Epithelial cell of proximal tubule (primary cell): ENCODE measurements around the gene PGBD4. TPM values are rescaled to one million over a fixed set of nuclear protein-coding genes. Genes with fewer than 3 reads are reported as not detected.
A peak's percentile ranks its signal among the peaks of the same experiment; 100 is the strongest.

ENCODE experiments used
- DNase-seq: peaks from one replicate; pipeline ENCODE4 v3.0.0-alpha.2; 2011; ENCODE audit warnings: low read depth
- H3K4me3 ChIP-seq: 2 replicates; pipeline ENCODE4 v1.5.1; 2011; ENCODE audit warnings: low read depth, mild to moderate bottlenecking, low read length
- total RNA-seq: library from RNA; depleted of rRNA; stranded (reverse); fragments of >200 nt; gene quantifications from 2 replicates; pipeline ENCODE4 v1.2.3, GENCODE V29; 2015
- TF ChIP-seq, protein P1 (sequence below): conservative IDR thresholded peaks from 2 replicates; pipeline ENCODE4 v1.5.1; 2012; ENCODE audit warnings: low read depth, mild to moderate bottlenecking, low read length

The PGBD4 gene
- total RNA-seq, 1 donor from 2014 or later: 0.40 TPM

DNA sequence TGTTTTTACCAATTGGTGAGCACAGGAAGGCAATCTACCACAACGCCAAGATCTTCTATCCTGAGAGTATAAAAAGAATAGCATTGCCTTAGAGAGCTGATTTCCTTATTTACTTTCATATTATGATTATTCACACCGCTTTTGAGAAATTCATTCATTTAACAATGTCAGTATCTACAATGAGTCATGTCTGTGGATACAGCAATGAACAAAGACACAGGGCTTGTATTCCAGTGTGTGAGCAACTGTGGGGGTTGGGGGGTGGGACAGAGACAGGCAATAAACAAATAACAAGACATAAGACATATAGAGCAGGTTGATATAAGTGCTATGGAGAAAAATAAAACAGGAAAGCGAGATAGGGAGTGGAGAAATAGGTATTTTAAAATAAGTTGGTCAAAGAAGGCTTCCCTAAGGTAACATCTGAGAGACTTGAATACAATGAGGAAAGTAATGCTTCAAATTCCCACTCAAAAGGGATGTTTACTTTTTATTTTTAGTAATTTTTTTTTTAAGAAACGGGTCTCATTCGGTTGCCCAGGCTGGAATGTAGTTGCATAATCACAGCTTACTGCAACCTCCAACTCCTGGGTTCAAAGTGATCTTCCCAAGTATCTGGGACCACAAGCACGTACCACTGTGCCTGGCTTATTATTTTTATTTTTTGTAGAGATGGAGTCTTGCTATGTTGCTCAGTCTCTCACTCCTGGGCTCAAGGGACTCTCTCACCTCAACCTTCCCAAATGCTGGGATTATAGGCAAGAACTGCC is 45.7 kb downstream of the PGBD4 start:
- TF ChIP-seq, protein P1, sequence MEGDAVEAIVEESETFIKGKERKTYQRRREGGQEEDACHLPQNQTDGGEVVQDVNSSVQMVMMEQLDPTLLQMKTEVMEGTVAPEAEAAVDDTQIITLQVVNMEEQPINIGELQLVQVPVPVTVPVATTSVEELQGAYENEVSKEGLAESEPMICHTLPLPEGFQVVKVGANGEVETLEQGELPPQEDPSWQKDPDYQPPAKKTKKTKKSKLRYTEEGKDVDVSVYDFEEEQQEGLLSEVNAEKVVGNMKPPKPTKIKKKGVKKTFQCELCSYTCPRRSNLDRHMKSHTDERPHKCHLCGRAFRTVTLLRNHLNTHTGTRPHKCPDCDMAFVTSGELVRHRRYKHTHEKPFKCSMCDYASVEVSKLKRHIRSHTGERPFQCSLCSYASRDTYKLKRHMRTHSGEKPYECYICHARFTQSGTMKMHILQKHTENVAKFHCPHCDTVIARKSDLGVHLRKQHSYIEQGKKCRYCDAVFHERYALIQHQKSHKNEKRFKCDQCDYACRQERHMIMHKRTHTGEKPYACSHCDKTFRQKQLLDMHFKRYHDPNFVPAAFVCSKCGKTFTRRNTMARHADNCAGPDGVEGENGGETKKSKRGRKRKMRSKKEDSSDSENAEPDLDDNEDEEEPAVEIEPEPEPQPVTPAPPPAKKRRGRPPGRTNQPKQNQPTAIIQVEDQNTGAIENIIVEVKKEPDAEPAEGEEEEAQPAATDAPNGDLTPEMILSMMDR: no peak
- no peak for DNase-seq

DNA sequence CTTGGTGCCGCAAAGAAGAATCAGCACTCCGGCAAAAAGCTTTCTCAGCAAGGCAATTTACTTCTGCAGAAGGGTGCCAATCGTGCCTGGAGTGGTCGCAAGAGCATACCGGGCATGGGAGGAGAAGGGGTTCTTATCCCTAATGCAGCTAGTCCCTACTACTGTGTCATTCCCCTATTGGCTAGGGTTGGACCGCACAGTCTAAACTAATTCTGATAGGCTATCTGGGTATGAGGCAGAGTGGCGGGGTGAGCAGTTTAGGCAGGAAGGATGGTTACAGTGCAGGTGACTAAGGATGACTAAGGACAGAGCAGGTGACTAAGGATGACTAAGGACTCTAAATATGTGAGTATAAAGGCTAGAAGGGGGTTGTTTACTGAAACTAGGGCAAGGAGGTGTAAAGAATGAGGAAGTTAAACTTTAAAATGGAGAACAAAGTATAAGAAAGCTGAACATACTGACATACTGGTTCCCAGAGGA is 52.9 kb downstream of the PGBD4 start:
- H3K4me3 ChIP-seq: no peak overlapping the region
- DNase-seq: peak; percentile 47
- TF ChIP-seq, protein P1: no peak

More for the DNA sequence above, 45.7 kb downstream of the PGBD4 start:
- no peak overlapping the region for H3K4me3 ChIP-seq

DNA sequence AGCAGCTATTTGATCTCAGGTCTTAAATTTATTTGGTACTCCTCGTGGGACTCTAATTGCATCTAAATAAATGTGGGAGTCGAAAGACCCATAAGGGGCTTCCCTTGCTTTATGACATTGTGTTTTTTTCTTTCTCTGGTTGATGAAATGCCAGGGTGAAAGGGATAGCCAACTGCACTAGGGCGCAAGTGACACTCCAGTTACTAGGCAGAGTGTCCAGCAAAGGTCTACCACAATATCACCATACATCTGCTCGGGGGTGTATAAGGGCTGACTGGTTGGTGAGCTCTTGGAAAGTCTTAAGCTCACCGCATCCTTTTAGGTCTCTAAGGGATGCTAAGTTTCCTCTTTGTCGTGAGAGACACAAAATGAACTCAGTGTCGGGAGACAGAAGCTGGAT is 54.0 kb downstream of the PGBD4 start:
- no peak overlapping the region for H3K4me3 ChIP-seq
- no peak for DNase-seq
- TF ChIP-seq, protein P1: no peak

Other genes with a start within 250 kb of the PGBD4 start
- gene CHRM5, start 133.6 kb upstream of the PGBD4 start, total RNA-seq: not detected in 2 replicates
- 25.3 and 29.5 TPM in 2 replicates for gene AVEN, start 62.9 kb upstream of the PGBD4 start, total RNA-seq
- 37.4 and 49.1 TPM in 2 replicates for gene EMC7, start 221 bp upstream of the PGBD4 start, total RNA-seq
- 35.5 and 49.3 TPM in 2 replicates for gene KATNBL1, start 108.0 kb downstream of the PGBD4 start, total RNA-seq
- 221 and 224 TPM in 2 replicates for gene EMC4, start 122.9 kb downstream of the PGBD4 start, total RNA-seq
- 4.8 and 8.3 TPM in 2 replicates for gene SLC12A6, start 235.7 kb downstream of the PGBD4 start, total RNA-seq
- gene NOP10, start 241.1 kb downstream of the PGBD4 start, total RNA-seq: 319 TPM in 2 replicates
- gene NUTM1, start 241.2 kb downstream of the PGBD4 start, total RNA-seq: not detected in 2 replicates